Measurements from ENCODE around the gene ITGA7. TPM values are rescaled to one million over a fixed set of nuclear protein-coding genes. Genes with fewer than 3 reads are reported as not detected.

Gene ITGA7
- total RNA-seq, 1 donor from 2014 or later: 1.1 TPM

DNA sequence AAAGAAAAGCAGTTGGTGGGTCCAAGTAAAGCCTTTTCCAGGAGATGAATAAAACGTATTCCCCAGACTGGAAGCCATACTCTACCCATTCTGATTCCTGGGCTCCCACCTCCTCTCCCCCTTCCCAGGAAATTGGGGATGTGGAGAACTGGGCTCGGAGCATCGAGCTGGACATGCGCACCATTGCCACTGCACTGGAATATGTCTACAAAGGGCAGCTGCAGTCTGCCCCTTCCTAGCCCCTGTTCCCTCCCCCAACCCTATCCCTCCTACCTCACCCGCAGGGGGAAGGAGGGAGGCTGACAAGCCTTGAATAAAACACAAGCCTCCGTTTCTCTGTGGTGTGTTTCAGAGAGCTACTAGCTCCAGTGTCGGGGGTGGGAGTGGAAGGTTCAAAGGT is 11.7 kb upstream of the ITGA7 start:
- peak overlapping the region; percentile 11 for H3K4me3 Mint-ChIP-seq
- H3K9me3 Mint-ChIP-seq: no peaks in the 10 kb centered on the region
- H3K4me1 Mint-ChIP-seq (ENCODE audit: low read depth): peaks cover 35% of the 10 kb centered on the region
- H3K27ac Mint-ChIP-seq: no peak overlapping the region
- no peaks in the 10 kb centered on the region for H3K27me3 Mint-ChIP-seq (ENCODE audit: insufficient read depth)
- H3K36me3 Mint-ChIP-seq (ENCODE audit: low read depth): no peaks in the 10 kb centered on the region
- intact Hi-C loops (cut with micrococcal nuclease): loop anchor here (10.0 kb wide), 1 partner anchor 1155 kb away; no protein-coding TSS in a partner anchor
- no peak for DNase-seq (ENCODE audit: low spot score)

DNA sequence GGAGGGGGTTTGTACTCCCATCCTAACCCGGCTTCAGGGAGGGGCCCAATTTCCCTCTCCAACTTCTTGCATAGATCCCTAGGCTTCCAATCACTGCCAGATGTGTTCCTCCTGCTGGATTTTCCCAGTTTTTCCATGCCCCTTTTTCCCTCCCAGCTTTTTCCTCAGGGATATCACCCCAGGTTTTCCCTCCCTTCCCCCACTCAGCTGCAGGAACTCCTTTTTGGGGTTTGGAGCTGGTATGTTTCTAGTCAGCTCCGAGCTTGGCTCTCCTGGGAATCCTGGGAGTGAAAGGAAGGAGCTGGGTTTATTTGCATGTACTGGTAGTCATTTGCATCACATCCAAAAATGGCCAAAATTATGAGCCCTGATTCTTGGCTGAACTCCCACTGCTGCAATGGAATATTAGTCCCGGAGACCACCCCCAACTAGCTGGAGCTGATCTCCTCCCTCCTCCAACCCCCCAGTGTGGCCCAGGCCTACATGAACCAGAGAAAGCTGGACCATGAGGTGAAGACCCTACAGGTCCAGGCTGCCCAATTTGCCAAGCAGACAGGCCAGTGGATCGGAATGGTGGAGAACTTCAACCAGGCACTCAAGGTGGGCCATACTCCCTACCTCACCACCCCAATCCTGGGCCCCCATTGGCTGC is 11.0 kb upstream of the ITGA7 start:
- Mint-ChIP-seq H3K27ac (no peak overlapping the region), H3K4me1 (ENCODE audit: low read depth) (peaks cover 34% of the 10 kb centered on the region), H3K36me3 (ENCODE audit: low read depth) (no peaks in the 10 kb centered on the region), H3K4me3 (peak overlapping the region; percentile 30), H3K27me3 (ENCODE audit: insufficient read depth) (no peaks in the 10 kb centered on the region), H3K9me3 (no peaks in the 10 kb centered on the region)
- intact Hi-C loops (cut with micrococcal nuclease): loop anchor here (10.0 kb wide), 1 partner anchor 1154 kb away; no protein-coding TSS in a partner anchor
- no peak for DNase-seq (ENCODE audit: low spot score)

DNA sequence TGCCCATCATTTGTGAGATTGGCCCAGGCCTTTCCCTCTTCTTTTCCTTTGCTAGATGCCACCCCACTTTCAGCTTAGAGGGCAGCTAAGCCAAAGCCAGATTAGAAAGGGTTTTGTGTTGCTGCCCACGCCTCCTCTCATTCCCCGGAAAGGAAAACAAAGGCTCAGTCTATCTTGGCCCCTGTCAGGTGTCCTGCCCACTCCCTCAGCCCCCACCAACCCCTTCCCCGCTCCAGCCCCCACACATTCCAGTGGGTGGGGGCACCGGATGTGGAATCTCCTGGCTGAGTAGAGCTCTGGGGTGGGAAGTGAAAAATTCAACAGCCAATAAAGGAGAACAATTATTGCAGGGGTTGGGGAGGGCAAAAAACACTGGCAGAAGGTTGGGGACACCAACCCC is 10.3 kb upstream of the ITGA7 start:
- DNase-seq (ENCODE audit: low spot score): no peak
- intact Hi-C loops (cut with micrococcal nuclease): loop anchor here (10.0 kb wide), 1 partner anchor 1153 kb away; no protein-coding TSS in a partner anchor
- Mint-ChIP-seq H3K27me3 (ENCODE audit: insufficient read depth) (peaks cover 3% of the 10 kb centered on the region), H3K4me1 (ENCODE audit: low read depth) (peaks cover 34% of the 10 kb centered on the region), H3K36me3 (ENCODE audit: low read depth) (no peaks in the 10 kb centered on the region), H3K4me3 (peak overlapping the region; percentile 91), H3K27ac (no peak overlapping the region), H3K9me3 (no peaks in the 10 kb centered on the region)

DNA sequence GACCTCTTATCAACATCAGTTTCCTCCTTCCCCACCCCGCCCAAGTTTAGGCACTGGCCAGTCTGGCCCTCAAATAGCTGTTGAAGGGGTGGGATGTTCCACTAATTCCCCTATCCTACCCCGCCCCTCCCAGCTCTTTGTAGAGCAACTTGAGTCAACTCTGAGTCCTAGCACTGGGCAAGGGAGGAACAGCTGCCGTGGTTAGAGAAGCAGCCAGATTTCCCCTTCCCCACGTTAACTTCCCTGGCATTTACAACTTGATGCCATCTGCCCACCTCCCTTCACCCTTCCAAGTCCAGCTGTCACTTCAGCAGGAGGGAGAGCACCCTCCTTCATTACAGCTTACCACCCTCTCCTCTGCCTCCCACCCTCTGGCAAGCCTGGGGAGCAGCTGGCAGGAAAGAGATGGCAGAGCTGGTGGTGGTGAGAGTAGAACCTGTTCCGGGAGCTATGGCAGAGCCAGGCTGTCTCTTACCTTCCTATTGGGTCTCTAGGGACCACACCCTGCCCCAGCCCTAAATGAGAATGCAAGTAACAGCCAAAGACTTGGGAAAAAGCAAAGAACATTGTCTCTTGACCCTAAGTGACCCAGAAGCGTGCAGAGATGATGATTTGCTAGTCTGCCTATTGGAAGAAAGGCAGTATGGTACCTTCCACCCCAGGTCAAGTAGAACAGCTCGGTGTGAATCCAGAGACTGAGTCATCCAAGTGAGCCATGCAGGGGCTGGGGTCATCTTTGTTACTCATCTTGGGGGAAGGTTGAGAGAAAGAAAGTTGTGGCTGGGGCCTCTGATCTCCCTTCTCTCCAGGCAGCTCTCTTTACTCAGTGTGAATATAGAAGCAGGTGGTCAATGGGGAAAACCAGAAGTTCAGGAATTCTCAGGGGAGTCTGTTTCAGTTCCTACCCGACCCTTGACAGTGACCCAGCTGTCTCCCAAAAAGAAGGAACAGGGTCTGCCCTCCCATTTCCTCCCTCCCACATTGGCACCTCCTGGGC is 9.6 kb upstream of the ITGA7 start:
- Mint-ChIP-seq H3K9me3 (no peaks in the 10 kb centered on the region), H3K36me3 (ENCODE audit: low read depth) (no peaks in the 10 kb centered on the region), H3K4me1 (ENCODE audit: low read depth) (peaks cover 34% of the 10 kb centered on the region), H3K27me3 (ENCODE audit: insufficient read depth) (peaks cover 8% of the 10 kb centered on the region), H3K27ac (peak overlapping the region; percentile 93), H3K4me3 (peak overlapping the region; percentile 91)
- DNase-seq (ENCODE audit: low spot score): no peak
- intact Hi-C loops (cut with micrococcal nuclease): loop anchor here (2.0 to 10.0 kb wide), 3 partner anchors 71 to 1991 kb away; partner anchors contain the start of gene CALCOCO1

DNA sequence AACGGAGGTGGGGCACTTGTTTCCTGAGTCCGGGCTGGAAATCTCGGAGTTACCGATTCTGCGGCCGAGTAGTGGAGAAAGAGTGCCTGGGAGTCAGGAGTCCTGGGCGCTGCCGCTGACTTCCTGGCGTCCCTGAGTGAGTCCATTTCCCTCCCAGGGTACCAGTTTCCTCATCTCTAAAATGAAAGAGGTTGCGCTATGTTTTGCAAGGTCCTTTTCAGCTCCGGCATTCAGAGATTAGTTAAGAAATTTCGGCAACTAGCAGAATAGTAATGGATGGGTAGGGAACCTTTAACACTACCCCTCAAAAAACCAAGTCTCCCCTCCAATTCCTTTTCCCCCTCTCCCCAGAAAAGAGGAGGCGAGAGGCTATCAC is 8.9 kb upstream of the ITGA7 start:
- no peaks in the 10 kb centered on the region for H3K36me3 Mint-ChIP-seq (ENCODE audit: low read depth)
- no peak for DNase-seq (ENCODE audit: low spot score)
- H3K4me3 Mint-ChIP-seq: peak overlapping the region; percentile 91
- peaks cover 34% of the 10 kb centered on the region for H3K4me1 Mint-ChIP-seq (ENCODE audit: low read depth)
- intact Hi-C loops (cut with micrococcal nuclease): loop anchor here (1.0 to 10.0 kb wide), 6 partner anchors 8 to 1990 kb away; partner anchors contain the start of genes CALCOCO1 and CD63
- H3K27ac Mint-ChIP-seq: peak overlapping the region; percentile 93
- no peaks in the 10 kb centered on the region for H3K9me3 Mint-ChIP-seq
- H3K27me3 Mint-ChIP-seq (ENCODE audit: insufficient read depth): peaks cover 14% of the 10 kb centered on the region

DNA sequence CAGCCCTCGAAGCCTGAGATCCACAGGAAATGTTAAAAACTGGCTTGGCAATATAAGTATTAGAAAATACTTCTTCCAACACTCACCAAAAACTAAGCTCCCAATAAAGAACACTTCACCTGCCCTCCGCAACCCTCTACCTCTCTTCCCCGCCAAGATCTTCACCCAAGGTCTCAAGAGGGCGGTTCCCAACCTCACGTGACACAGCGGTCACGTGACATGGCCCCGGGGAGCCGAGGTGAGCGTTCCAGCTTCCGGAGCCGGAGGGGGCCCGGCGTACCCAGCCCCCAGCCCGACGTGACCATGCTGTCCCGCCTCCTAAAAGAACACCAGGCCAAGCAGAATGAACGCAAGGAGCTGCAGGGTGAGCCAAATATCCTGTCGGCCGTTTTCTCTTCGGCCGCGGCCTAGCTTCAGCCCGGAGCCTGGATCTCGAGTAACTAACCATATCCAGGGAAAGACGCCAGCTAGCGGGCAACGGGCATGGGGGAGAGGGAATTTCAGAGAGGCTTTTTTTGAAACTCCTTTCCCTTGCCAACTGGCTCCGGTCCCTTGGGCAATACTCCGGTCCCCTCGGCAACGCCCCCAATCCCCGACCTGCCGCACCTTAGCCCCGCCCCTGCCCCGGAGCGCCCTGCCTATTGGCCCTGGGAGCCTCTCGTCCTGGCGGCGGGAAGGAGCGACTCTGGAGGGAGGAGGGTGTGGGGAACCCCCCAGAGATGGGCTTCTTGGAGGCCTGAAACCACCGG is 8.3 kb upstream of the ITGA7 start, which contains the start of gene BLOC1S1:
Gene BLOC1S1, plus strand, starts transcription at position 214 of the 749 bp plus-strand sequence. Its CDS starts 6 bp downstream, at position 220.
- Mint-ChIP-seq H3K4me1 (ENCODE audit: low read depth) (peaks cover 34% of the 10 kb centered on the region), H3K4me3 (peak within 1 kb of the TSS; percentile 91), H3K27me3 (ENCODE audit: insufficient read depth) (peaks cover 16% of the 10 kb centered on the region), H3K9me3 (no peaks in the 10 kb centered on the region), H3K27ac (peak within 1 kb of the TSS; percentile 93), H3K36me3 (ENCODE audit: low read depth) (no peaks in the 10 kb centered on the region)
- intact Hi-C loops (cut with micrococcal nuclease): loop anchor here (1.0 to 10.0 kb wide), 6 partner anchors 8 to 1989 kb away; partner anchors contain the start of genes CALCOCO1 and CD63
- peak; percentile 90 for DNase-seq (ENCODE audit: low spot score)

DNA sequence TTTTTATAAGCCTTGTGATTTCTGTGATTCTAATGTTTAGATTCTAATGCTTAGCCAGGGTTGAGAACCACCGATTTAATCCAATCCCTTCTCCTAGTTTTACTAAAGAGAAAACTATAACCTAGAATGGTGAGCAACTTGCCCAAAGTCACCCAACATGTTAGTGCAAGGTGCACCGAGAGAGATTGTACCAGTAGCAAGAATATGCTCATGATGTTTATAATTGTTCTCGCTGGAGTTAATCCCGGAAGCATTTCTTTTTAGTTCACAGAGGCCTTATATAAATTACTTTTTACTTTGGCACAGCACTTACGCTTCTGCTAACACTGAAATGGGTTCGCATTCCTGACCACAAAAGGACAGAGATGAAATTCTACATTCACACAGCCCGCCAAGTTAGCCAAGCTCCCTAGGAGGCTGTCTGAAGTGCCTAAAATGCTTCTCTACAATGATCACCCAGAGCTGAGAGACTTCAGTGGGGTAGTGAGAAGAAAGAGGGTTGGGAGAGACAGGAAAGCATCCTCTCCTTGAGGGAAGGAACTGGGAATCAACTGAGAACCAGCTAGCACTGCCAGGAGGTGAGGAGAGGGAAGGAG is 7.6 kb upstream of the ITGA7 start:
- peaks cover 34% of the 10 kb centered on the region for H3K4me1 Mint-ChIP-seq (ENCODE audit: low read depth)
- H3K36me3 Mint-ChIP-seq (ENCODE audit: low read depth): no peaks in the 10 kb centered on the region
- DNase-seq (ENCODE audit: low spot score): no peak
- H3K27me3 Mint-ChIP-seq (ENCODE audit: insufficient read depth): peaks cover 22% of the 10 kb centered on the region
- peak overlapping the region; percentile 64 for H3K27ac Mint-ChIP-seq
- intact Hi-C loops (cut with micrococcal nuclease): loop anchor here (10.0 kb wide), 1 partner anchor 1150 kb away; no protein-coding TSS in a partner anchor
- H3K9me3 Mint-ChIP-seq: no peaks in the 10 kb centered on the region
- peak overlapping the region; percentile 91 for H3K4me3 Mint-ChIP-seq

DNA sequence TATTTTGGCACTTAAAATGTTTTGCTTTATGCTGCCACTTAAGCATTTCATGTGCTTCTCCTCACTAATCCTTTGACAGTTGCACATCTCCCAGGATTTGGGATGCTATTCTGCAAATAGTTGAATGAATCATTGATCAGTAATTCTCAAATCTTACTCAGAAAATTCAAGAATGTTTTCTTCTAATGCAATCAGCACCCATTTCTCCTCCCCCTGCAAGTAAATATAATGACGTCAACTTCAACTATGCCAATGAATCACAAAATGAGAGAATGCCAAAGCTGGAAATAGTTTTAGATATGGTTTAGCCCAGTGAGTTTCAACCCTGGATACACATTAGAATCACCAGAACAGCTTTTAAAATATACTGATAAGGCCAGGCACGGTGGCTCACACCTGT is 6.0 kb upstream of the ITGA7 start:
- Mint-ChIP-seq H3K9me3 (no peaks in the 10 kb centered on the region), H3K4me3 (no peak overlapping the region), H3K4me1 (ENCODE audit: low read depth) (peaks cover 38% of the 10 kb centered on the region), H3K27me3 (ENCODE audit: insufficient read depth) (peaks cover 36% of the 10 kb centered on the region), H3K27ac (no peak overlapping the region), H3K36me3 (ENCODE audit: low read depth) (no peaks in the 10 kb centered on the region)
- DNase-seq (ENCODE audit: low spot score): no peak
- intact Hi-C loops (cut with micrococcal nuclease): loop anchor here (10.0 kb wide), 1 partner anchor 1149 kb away; no protein-coding TSS in a partner anchor

DNA sequence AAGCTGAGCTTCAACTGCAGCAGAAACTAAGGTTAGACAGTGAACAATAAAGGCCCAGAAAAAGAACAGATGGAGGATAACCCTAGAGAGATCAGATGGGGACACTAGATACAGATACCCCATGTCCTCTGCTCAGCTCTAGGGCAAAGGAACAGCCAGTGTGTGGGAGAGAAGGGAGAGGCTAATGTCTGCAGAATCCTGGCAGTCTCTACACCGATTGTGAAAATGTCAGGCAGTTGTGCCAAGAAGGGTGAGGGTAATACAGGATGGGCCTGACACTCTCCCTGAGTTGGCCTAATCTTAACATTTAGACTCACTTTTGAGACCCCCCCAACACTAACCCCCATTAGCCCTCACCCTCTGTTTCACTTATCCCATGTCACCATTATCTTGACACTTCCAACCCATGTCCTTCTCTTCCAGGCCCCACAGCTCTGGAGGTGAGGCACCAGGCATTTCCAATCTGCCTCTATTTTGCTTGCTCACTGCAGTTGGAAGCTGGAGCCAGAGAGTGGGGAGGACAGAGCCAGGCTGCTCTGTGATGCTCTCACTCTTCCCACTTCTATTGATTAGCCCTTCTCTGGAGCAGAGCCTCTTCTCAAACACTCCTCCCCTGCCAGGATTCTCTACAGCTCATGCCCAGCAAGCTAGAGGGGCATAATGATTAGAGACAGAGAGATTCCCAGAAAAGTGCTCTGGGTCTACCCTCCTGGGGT is 5.2 kb upstream of the ITGA7 start:
- Mint-ChIP-seq H3K4me1 (ENCODE audit: low read depth) (peaks cover 38% of the 10 kb centered on the region), H3K4me3 (no peak overlapping the region), H3K27me3 (ENCODE audit: insufficient read depth) (peaks cover 44% of the 10 kb centered on the region), H3K36me3 (ENCODE audit: low read depth) (no peaks in the 10 kb centered on the region), H3K27ac (no peak overlapping the region), H3K9me3 (no peaks in the 10 kb centered on the region)
- intact Hi-C loops (cut with micrococcal nuclease): loop anchor here (10.0 kb wide), 1 partner anchor 1148 kb away; no protein-coding TSS in a partner anchor
- no peak for DNase-seq (ENCODE audit: low spot score)

DNA sequence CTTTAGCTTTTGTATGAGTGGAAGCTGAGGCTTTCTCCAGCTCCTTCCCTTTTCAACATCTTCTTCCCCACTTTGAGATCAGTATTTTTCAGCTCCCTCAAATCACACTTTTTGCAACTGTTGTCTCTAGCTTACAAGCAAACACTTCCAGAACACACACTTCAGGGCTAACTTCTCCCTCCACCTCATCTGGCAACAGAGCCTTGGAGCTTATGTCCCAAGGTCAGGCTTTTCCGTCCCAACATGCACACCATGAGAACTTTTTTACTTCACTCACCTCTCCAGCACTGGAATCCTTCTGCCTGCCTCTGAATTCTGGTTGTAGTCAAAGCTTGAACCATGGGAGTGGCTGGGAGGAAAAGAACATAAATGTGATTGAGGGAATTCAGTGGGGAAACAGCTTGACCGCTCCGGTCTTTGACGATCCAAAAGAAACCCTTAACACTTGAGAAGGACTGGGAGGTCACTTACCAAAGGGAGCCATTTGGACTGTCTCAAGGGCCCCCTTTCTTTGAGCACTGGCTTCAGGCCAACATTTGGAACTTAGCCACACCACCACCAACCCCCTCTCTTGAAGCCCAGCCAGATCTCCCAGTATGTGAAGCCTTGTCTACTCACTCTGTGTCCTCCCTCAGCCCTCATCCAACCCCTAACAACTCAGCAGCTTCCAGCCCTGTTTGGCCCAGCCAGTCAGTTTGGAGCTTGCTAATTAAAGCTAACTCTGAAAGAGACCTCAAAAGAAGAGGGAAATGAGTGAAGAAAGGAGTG is 4.3 kb upstream of the ITGA7 start:
- DNase-seq (ENCODE audit: low spot score): no peak
- H3K27me3 Mint-ChIP-seq (ENCODE audit: insufficient read depth): peaks cover 48% of the 10 kb centered on the region
- no peaks in the 10 kb centered on the region for H3K9me3 Mint-ChIP-seq
- intact Hi-C loops (cut with micrococcal nuclease): loop anchor here (10.0 kb wide), 1 partner anchor 1147 kb away; no protein-coding TSS in a partner anchor
- no peaks in the 10 kb centered on the region for H3K36me3 Mint-ChIP-seq (ENCODE audit: low read depth)
- H3K27ac Mint-ChIP-seq: no peak overlapping the region
- peaks cover 33% of the 10 kb centered on the region for H3K4me1 Mint-ChIP-seq (ENCODE audit: low read depth)
- no peak overlapping the region for H3K4me3 Mint-ChIP-seq
